ENCODE data around the gene TBCK. TPM values are rescaled to one million over a fixed set of nuclear protein-coding genes. Genes with fewer than 3 reads are reported as not detected.

TBCK gene
- total and polyA plus RNA-seq, 8 donors, result 36.1 to 60.0 (median 46.2) TPM

DNA sequence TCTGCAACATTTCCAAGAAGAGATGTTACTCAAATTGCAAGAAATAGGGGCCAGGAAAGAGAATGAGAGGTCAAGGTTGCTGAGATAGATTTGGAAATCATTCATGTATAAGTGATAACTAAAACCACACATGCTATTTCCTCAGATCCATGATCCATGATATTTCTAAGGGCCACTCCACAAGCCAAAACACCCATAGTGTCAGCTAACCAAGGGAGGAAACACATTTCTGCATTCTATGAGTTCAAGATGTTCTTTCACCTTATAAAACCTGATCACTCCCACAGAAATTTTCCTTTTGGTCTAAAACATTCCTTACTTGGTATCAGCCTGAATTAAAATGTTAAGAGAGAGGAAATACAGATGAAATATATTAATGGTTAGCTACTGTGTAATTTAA lies 47.2 kb downstream of the TBCK start:
- Histone ChIP-seq H3K36me3 (no peaks in the 10 kb centered on the region), H3K4me3 (no peak overlapping the region), H3K4me1 (peaks cover 0 to 3% of the 10 kb centered on the region in 2 donors), H3K27me3 (no peaks in the 10 kb centered on the region), H3K9me3 (no peaks in the 10 kb centered on the region), H3K27ac (no peak overlapping the region)
- DNase-seq (no peak), ATAC-seq (no peak)
- intact Hi-C loops (cut with DNase I), result no loop called here
- TF ChIP-seq, protein P1, sequence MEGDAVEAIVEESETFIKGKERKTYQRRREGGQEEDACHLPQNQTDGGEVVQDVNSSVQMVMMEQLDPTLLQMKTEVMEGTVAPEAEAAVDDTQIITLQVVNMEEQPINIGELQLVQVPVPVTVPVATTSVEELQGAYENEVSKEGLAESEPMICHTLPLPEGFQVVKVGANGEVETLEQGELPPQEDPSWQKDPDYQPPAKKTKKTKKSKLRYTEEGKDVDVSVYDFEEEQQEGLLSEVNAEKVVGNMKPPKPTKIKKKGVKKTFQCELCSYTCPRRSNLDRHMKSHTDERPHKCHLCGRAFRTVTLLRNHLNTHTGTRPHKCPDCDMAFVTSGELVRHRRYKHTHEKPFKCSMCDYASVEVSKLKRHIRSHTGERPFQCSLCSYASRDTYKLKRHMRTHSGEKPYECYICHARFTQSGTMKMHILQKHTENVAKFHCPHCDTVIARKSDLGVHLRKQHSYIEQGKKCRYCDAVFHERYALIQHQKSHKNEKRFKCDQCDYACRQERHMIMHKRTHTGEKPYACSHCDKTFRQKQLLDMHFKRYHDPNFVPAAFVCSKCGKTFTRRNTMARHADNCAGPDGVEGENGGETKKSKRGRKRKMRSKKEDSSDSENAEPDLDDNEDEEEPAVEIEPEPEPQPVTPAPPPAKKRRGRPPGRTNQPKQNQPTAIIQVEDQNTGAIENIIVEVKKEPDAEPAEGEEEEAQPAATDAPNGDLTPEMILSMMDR (IDR thresholded peaks at IDR 0.05), result no peak

DNA sequence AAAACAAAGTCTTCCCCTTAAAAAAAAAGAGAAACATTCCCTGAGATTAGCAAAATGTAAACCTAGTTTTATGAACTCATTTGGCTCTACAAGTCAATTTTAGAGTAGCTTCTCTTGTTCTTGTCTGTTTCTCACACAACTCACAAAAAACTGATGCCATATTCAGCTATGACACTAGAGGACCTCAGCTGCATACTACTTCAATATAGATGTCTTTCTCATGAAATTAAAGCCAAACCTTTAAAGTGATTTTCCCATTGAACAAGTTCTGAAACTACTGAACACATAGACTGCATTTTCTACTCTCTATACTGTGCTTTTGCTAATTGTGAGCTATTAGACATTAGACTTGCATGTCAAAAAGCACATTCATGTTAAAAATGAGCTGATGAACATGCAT lies 49.8 kb downstream of the TBCK start:
- Histone ChIP-seq H3K27me3 (no peaks in the 10 kb centered on the region), H3K9me3 (no peaks in the 10 kb centered on the region), H3K4me3 (no peak overlapping the region), H3K4me1 (peaks cover 0 to 3% of the 10 kb centered on the region in 2 donors), H3K36me3 (no peaks in the 10 kb centered on the region), H3K27ac (no peak overlapping the region)
- peak in 1 of 4 donors; percentile 42 for DNase-seq
- intact Hi-C loops (cut with DNase I), result no loop called here
- TF ChIP-seq, protein P1 (IDR thresholded peaks at IDR 0.05), result peak; percentile 18 to 19
- ATAC-seq, result peak; percentile 57

DNA sequence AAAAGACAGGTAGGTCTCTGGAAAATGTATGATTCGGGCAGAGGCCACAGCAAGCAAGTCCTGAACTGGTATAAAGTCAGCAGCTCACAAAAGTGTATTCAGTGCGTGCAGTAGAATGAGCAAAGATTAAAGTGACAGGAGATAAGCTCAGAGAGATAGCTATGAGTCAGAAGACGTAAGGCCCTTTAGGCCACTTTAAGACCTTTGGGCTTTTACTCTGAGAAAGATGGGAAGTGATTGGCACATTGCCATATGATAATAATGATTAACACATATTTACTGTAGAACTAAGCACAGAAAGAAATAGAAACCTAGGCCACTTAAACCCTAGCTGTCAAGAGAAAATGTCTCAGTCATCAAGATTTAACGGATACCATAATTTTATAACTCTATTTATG lies 51.7 kb downstream of the TBCK start:
- H3K4me1 ChIP-seq, result no peaks in the 10 kb centered on the region
- H3K4me3 ChIP-seq, result no peak overlapping the region
- intact Hi-C loops (cut with DNase I), result no loop called here
- DNase-seq (no peak), ATAC-seq (no peak)
- H3K36me3 ChIP-seq, result no peaks in the 10 kb centered on the region
- no peaks in the 10 kb centered on the region for H3K9me3 ChIP-seq
- H3K27ac ChIP-seq, result no peak overlapping the region
- H3K27me3 ChIP-seq, result no peaks in the 10 kb centered on the region
- TF ChIP-seq, protein P1 (IDR thresholded peaks at IDR 0.05), result no peak

DNA sequence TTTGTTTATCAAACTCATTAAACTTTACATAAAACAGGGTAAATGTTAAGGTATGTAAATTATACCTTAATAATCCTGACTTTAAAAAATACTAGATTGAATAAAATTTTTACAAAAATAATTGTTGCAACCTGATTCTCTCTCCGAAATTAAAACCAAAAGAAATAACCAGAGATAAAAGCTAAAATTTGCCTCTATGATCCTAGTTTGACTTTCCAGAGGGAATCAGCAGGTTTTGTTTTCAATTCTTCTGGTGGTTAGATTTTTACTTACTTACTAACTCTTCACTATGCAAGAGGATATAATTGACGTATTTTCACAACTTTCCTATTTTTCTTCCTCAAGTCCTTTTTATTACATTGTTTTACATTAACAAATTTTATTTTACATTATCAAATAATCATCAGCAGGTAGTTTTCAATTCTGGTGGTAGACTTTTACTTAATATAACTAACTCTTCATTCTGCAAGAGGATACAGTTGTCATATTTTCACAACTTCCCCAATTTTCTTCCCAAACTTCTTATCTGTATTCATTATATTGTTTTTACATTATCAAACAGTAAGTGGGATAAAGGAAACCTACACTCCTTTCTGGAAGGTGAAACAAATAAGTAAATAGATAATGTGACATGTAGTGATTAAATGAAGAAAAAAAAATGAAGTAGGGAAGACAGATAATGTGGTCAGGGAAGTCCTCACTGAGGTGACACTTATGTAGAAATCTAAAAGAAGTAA lies 52.2 kb downstream of the TBCK start:
- Histone ChIP-seq H3K27me3 (no peaks in the 10 kb centered on the region), H3K36me3 (no peaks in the 10 kb centered on the region), H3K27ac (no peak overlapping the region), H3K4me1 (no peaks in the 10 kb centered on the region), H3K4me3 (no peak overlapping the region), H3K9me3 (no peaks in the 10 kb centered on the region)
- no peak for ATAC-seq
- no peak for DNase-seq
- intact Hi-C loops (cut with DNase I), result no loop called here
- TF ChIP-seq, protein P1 (IDR thresholded peaks at IDR 0.05), result no peak

DNA sequence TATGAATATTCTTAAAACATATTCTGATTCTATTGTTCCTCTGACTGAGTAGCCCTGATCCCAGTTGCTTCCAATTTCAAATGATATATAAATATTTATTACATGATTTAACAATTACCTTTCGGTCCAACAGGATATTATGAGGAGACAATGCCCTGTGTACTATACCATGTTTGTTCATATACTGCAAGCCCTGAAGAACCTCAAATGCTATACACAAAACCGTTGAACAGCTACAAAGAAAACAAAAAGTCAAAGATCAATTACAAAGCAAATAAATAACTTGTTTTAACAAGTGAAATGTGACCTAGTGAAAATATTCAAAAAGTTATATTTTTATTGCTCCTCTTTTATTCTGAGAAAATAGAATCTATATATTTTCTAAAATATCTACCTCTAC lies 54.0 kb downstream of the TBCK start:
- no peaks in the 10 kb centered on the region for H3K27me3 ChIP-seq
- intact Hi-C loops (cut with DNase I), result no loop called here
- no peak overlapping the region for H3K27ac ChIP-seq
- ATAC-seq (no peak), DNase-seq (no peak)
- TF ChIP-seq, protein P1 (IDR thresholded peaks at IDR 0.05), result no peak
- no peaks in the 10 kb centered on the region for H3K9me3 ChIP-seq
- H3K4me1 ChIP-seq, result no peaks in the 10 kb centered on the region
- no peaks in the 10 kb centered on the region for H3K36me3 ChIP-seq
- no peak overlapping the region for H3K4me3 ChIP-seq
